HepG2 (cell line): ENCODE results near the gene PLCXD3. TPM values are rescaled to one million over a fixed set of nuclear protein-coding genes. Genes with fewer than 3 reads are reported as not detected.

ENCODE experiments used
- ATAC-seq: fragments of 200-7000 bp; cut with Tn5 transposase; 3 replicates; pipeline ENCODE4 v1.9.1; 2020; ENCODE audit warnings: mild to moderate bottlenecking, moderate library complexity
- BruUV-seq: library from RNA; stranded (reverse); fragments of 400-500 nt; replicated peaks from 2 replicates; lab custom pipeline; 2021; lab: Mats Ljungman, UMichigan
- CTCF ChIA-PET: fragments of 300-600 bp; formaldehyde crosslinking; extraction: SDS; loops from one replicate; lab custom pipeline; 2021; ENCODE audit warnings: low total read pairs, inconsistent platforms, low intra/inter-chr PET ratio; lab: Yijun Ruan, JAX
- POLR2A ChIA-PET: fragments of 350-600 bp; sonication (Branson Sonifier 250); formaldehyde crosslinking; loops from one replicate; lab custom pipeline; 2020; ENCODE audit warnings: antibody characterized with exemption, inconsistent platforms; lab: Yijun Ruan, JAX
- DNase-seq: peaks from one replicate; pipeline ENCODE4 v3.0.0-alpha.2; 2015; ENCODE audit warnings: low spot score
- FAIRE-seq: peaks from 3 replicates; lab custom pipeline; 2011; peaks lifted over from hg19 to GRCh38; lab: Jason Lieb, UNC
- H2AFZ ChIP-seq: one replicate; pipeline ENCODE4 v1.6.1; 2011; ENCODE audit warnings: low read length, inconsistent platforms
- H3K27ac ChIP-seq: fragments of 300-600 bp; 3 replicates; pipeline ENCODE4 v1.8.0; 2011; ENCODE audit warnings: mixed run types, mild to moderate bottlenecking, mixed read lengths, low read length, inconsistent platforms; ENCODE audit not compliant: insufficient read depth; ENCODE audit errors: extremely low read length
- H3K27me3 ChIP-seq, 2 experiments: fragments of 200-600 bp in 1 of 2; 2 replicates in 1 of 2; 3 replicates in 1 of 2; pipeline versions ENCODE4 v1.6.0 to v1.8.0; 2011; ENCODE audit warnings: low read length in 2 of 2, mild to moderate bottlenecking in 2 of 2, moderate library complexity in 2 of 2, inconsistent platforms in 1 of 2; ENCODE audit not compliant: insufficient read depth in 2 of 2, control insufficient read depth in 1 of 2
- H3K36me3 ChIP-seq, 2 experiments: fragments of 200-600 bp in 1 of 2; replicated peaks in 1 of 2; 2 replicates in 1 of 2; 3 replicates in 1 of 2; pipeline versions ENCODE4 v1.5.1 to v1.8.0; 2011; ENCODE audit warnings: low read length in 2 of 2, inconsistent platforms in 1 of 2; ENCODE audit not compliant: insufficient read depth in 2 of 2, control insufficient read depth in 1 of 2
- H3K4me1 ChIP-seq: 2 replicates; pipeline ENCODE4 v1.5.1; 2012; ENCODE audit warnings: low read length, inconsistent platforms; ENCODE audit not compliant: insufficient read depth
- H3K4me2 ChIP-seq: 2 replicates; pipeline ENCODE4 v1.6.0; 2011; ENCODE audit warnings: low read depth, low read length, inconsistent platforms
- H3K4me3 ChIP-seq, 3 experiments: fragments of 200-600 bp in 1 of 3; sonication (generic), shearing (Covaris generic) in 1 of 3; replicated peaks in 1 of 3; 2 replicates each; pipeline ENCODE4 v1.5.1; 2011 to 2016; ENCODE audit warnings: low read length in 3 of 3, inconsistent platforms in 2 of 3, low read depth in 2 of 3, mild to moderate bottlenecking in 2 of 3, control low read depth in 1 of 3, mixed read lengths in 1 of 3; ENCODE audit not compliant: insufficient read depth in 1 of 3
- H3K79me2 ChIP-seq: one replicate; pipeline ENCODE4 v1.6.1; 2011; ENCODE audit warnings: low read length, inconsistent platforms; ENCODE audit not compliant: insufficient read depth
- H3K9ac ChIP-seq: 2 replicates; pipeline ENCODE4 v1.6.0; 2011; ENCODE audit warnings: mild to moderate bottlenecking, low read depth, low read length, inconsistent platforms; ENCODE audit not compliant: insufficient read depth
- H3K9me3 ChIP-seq: 2 replicates; pipeline ENCODE4 v1.5.1; 2012; ENCODE audit warnings: mild to moderate bottlenecking, low read length
- H4K20me1 ChIP-seq: 2 replicates; pipeline ENCODE4 v1.6.0; 2011; ENCODE audit warnings: inconsistent platforms, mild to moderate bottlenecking, low read length, moderate library complexity; ENCODE audit not compliant: insufficient read depth
- ARID5B ChIP-seq: IDR thresholded peaks from 2 replicates; pipeline ENCODE4 v1.4.0; 2020; ENCODE audit warnings: mild to moderate bottlenecking, missing genetic modification reagents
- CENPX ChIP-seq: sonication (generic); formaldehyde crosslinking; IDR thresholded peaks from 2 replicates; pipeline ENCODE4 v1.9.0; 2021; ENCODE audit warnings: mild to moderate bottlenecking, missing genetic modification reagents, moderate library complexity
- DMTF1 ChIP-seq: sonication (generic); formaldehyde crosslinking; IDR thresholded peaks from 2 replicates; pipeline ENCODE4 v1.4.0; 2020; ENCODE audit warnings: mild to moderate bottlenecking, missing genetic modification reagents
- FIP1L1 ChIP-seq: fragments of 200-400 bp; formaldehyde crosslinking; IDR thresholded peaks from 2 replicates; pipeline ENCODE4 v1.6.1; 2018; ENCODE audit warnings: low read depth, mild to moderate bottlenecking, low read length, moderate library complexity, borderline replicate concordance; ENCODE audit not compliant: insufficient read depth
- GPBP1L1 ChIP-seq: sonication (generic); formaldehyde crosslinking; IDR thresholded peaks from 2 replicates; pipeline ENCODE4 v1.5.0; 2020; ENCODE audit warnings: mild to moderate bottlenecking, missing genetic modification reagents
- HMGXB4 ChIP-seq, 2 experiments: sonication (generic) in 1 of 2; formaldehyde crosslinking in 1 of 2; IDR thresholded peaks; 2 replicates each; pipeline versions ENCODE4 v1.4.0 to v1.6.1; 2018 to 2020; ENCODE audit warnings: missing genetic modification reagents in 2 of 2, borderline replicate concordance in 1 of 2, low read depth in 1 of 2, mild to moderate bottlenecking in 1 of 2, missing biosample characterization in 1 of 2
- IRX3 ChIP-seq: sonication (generic); formaldehyde crosslinking; IDR thresholded peaks from 2 replicates; pipeline ENCODE4 v1.8.1; 2023; ENCODE audit warnings: mild to moderate bottlenecking, low read depth, missing genetic modification reagents, borderline replicate concordance
- KDM2A ChIP-seq: sonication (generic); formaldehyde crosslinking; IDR thresholded peaks from 2 replicates; pipeline ENCODE4 v1.4.0; 2020; ENCODE audit warnings: low read depth, missing genetic modification reagents, borderline replicate concordance
- MTA3 ChIP-seq: sonication (generic); formaldehyde crosslinking; IDR thresholded peaks from 2 replicates; pipeline ENCODE4 v1.4.0; 2020; ENCODE audit warnings: missing genetic modification reagents
- NFIC ChIP-seq: IDR thresholded peaks from 2 replicates; pipeline ENCODE4 v1.6.1; 2012; ENCODE audit warnings: mild to moderate bottlenecking, low read length, inconsistent platforms
- PAWR ChIP-seq: sonication (generic); formaldehyde crosslinking; IDR thresholded peaks from 2 replicates; pipeline ENCODE4 v1.4.0; 2020; ENCODE audit warnings: missing genetic modification reagents, mild to moderate bottlenecking, borderline replicate concordance
- TARDBP ChIP-seq: sonication (generic); formaldehyde crosslinking; IDR thresholded peaks from 2 replicates; pipeline ENCODE4 v1.8.0; 2022; ENCODE audit warnings: mild to moderate bottlenecking, missing genetic modification reagents
- ZNF292 ChIP-seq: sonication (generic); formaldehyde crosslinking; IDR thresholded peaks from 2 replicates; pipeline ENCODE4 v1.8.1; 2022; ENCODE audit warnings: mild to moderate bottlenecking, low read depth, missing genetic modification reagents, borderline replicate concordance
- in situ Hi-C: cut with HindIII; loops from 2 replicates; pipeline ENCODE4 v1.10.0; 2017; ENCODE audit warnings: low pct_unique_long_range_greater_than_20kb; ENCODE audit not compliant: extremely low pct_ligation_motif_present
- intact Hi-C: fragments of 100-400 bp; cut with micrococcal nuclease; formaldehyde crosslinking; loops from one replicate; pipeline ENCODE4 v1.10.0; 2022; ENCODE audit not compliant: unreplicated experiment
- polyA plus RNA-seq, 8 experiments: library from polyadenylated mRNA; depleted of rRNA in 3 of 8; stranded (reverse) in 7 of 8; unstranded in 1 of 8; fragments of >200 nt; fragmentation: Illumina TruSeq in 4 of 8; extraction: Trizol in 4 of 8; gene quantifications; 2 replicates each; pipeline versions ENCODE4 v1.2.1 to v1.2.3, GENCODE V29; 2011 to 2016; ENCODE audit warnings: low read depth in 4 of 8, missing spikeins in 1 of 8, mixed read lengths in 1 of 8; ENCODE audit not compliant: insufficient read depth in 1 of 8
- total RNA-seq, 5 experiments: library from RNA; depleted of rRNA; stranded (reverse); fragments of >200 nt; fragmentation: Illumina TruSeq; extraction: Trizol; gene quantifications; 2 replicates each; pipeline ENCODE4 v1.2.3, GENCODE V29; 2016; ENCODE audit warnings: low read depth in 1 of 5
- TF ChIP-seq, protein P1 (sequence below): sonication (generic); formaldehyde crosslinking; IDR thresholded peaks from 2 replicates; pipeline ENCODE4 v1.4.0; 2020; ENCODE audit warnings: missing genetic modification reagents

PLCXD3 gene
- total and polyA plus RNA-seq, 2 of the 13 experiments (the other 11 are each of a cell fraction or from before 2014, with no cell fraction given): not detected

DNA sequence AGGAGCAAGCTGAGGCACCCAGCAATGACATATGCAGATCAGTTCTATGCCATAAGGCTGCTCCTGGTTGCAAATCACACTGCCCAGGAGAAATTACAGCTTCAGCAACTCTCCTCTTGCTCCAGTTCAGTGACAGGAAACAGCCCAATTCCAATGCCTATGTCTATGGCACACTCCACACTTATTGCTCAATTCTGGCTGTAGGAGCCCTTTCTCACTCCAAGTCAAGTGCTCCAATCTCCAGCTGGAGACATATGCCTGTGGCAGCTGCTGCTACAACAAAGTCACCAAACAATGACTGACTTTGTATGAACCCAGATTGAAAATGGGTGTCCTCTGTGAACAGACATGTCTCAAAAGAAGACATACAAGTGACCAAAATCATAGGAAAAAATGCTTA lies 31.8 kb upstream of the PLCXD3 start:
- in situ Hi-C loops (no loop called here), intact Hi-C loops (no loop called here)
- Histone ChIP-seq H3K4me1 (no peaks in the 10 kb centered on the region), H3K4me3 (no peak overlapping the region), H3K4me2 (no peak overlapping the region), H2AFZ (no peak overlapping the region), H3K79me2 (no peaks in the 10 kb centered on the region), H4K20me1 (no peaks in the 10 kb centered on the region), H3K27ac (no peak overlapping the region), H3K36me3 (no peaks in the 10 kb centered on the region), H3K27me3 (no peaks in the 10 kb centered on the region), H3K9me3 (peaks cover 34% of the 10 kb centered on the region), H3K9ac (no peak overlapping the region)
- FAIRE-seq (no peak), DNase-seq (no peak), ATAC-seq (no peak)
- POLR2A ChIA-PET: no interaction called here
- CTCF ChIA-PET: no interaction called here
- BruUV-seq: no TSS peak
- TF ChIP-seq HMGXB4 (CRISPR knock-in tag; IDR thresholded peaks at IDR 0.05; ENCODE audit: borderline replicate concordance in 1 of 2, low read depth in 1 of 2) (no peak), CENPX (CRISPR knock-in tag) (no peak), ZNF292 (CRISPR knock-in tag) (no peak), NFIC (no peak), MTA3 (CRISPR knock-in tag) (no peak), KDM2A (no peak), FIP1L1 (no peak), DMTF1 (CRISPR knock-in tag) (no peak), ARID5B (no peak), GPBP1L1 (no peak), TARDBP (no peak), IRX3 (CRISPR knock-in tag) (no peak), PAWR (CRISPR knock-in tag) (no peak)
- TF ChIP-seq, protein P1, sequence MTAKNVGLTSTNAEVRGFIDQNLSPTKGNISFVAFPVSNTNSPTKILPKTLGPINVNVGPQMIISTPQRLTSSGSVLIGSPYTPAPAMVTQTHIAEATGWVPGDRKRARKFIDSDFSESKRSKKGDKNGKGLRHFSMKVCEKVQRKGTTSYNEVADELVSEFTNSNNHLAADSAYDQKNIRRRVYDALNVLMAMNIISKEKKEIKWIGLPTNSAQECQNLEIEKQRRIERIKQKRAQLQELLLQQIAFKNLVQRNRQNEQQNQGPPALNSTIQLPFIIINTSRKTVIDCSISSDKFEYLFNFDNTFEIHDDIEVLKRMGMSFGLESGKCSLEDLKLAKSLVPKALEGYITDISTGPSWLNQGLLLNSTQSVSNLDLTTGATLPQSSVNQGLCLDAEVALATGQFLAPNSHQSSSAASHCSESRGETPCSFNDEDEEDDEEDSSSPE: no peak
